ENCODE data around the gene LTA. TPM values are rescaled to one million over a fixed set of nuclear protein-coding genes. Genes with fewer than 3 reads are reported as not detected.

The LTA gene
- total and polyA plus RNA-seq, 4 donors: 0.05 TPM; not detected in 3

GRCh38 chr6:31580807-31581433 lies 8.8 kb downstream of the LTA start:
- under 1% methylated on average over 62 of the region's 62 CpGs for WGBS
- H3K9me3 ChIP-seq (ENCODE audit: control insufficient read depth in 4 of 4, low read length in 3 of 4): no peaks in the 10 kb centered on the region
- peak overlapping the region; percentile 63 to 73 for H3K27ac ChIP-seq (ENCODE audit: low read depth in 1 of 2, low read length in 2 of 2)
- no peak for TF ChIP-seq FOXA2 (IDR thresholded peaks at IDR 0.05)
- TF ChIP-seq, protein P1, sequence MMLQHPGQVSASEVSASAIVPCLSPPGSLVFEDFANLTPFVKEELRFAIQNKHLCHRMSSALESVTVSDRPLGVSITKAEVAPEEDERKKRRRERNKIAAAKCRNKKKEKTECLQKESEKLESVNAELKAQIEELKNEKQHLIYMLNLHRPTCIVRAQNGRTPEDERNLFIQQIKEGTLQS (IDR thresholded peaks at IDR 0.05): no peak
- TF ChIP-seq HNF4A (conservative IDR thresholded peaks at IDR 0.05): peak in 1 of 2 donors; percentile 2
- TF ChIP-seq SP1 (IDR thresholded peaks at IDR 0.05): peak; percentile 22
- peak; percentile 33 for TF ChIP-seq YY1 (IDR thresholded peaks at IDR 0.05)
- TF ChIP-seq, protein P2, sequence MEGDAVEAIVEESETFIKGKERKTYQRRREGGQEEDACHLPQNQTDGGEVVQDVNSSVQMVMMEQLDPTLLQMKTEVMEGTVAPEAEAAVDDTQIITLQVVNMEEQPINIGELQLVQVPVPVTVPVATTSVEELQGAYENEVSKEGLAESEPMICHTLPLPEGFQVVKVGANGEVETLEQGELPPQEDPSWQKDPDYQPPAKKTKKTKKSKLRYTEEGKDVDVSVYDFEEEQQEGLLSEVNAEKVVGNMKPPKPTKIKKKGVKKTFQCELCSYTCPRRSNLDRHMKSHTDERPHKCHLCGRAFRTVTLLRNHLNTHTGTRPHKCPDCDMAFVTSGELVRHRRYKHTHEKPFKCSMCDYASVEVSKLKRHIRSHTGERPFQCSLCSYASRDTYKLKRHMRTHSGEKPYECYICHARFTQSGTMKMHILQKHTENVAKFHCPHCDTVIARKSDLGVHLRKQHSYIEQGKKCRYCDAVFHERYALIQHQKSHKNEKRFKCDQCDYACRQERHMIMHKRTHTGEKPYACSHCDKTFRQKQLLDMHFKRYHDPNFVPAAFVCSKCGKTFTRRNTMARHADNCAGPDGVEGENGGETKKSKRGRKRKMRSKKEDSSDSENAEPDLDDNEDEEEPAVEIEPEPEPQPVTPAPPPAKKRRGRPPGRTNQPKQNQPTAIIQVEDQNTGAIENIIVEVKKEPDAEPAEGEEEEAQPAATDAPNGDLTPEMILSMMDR (IDR thresholded peaks at IDR 0.05; ENCODE audit: low read depth, low read length, missing input control): peak; percentile 91
- peak; percentile 76 to 82 for TF ChIP-seq RAD21 (IDR thresholded peaks at IDR 0.05)
- no peak for TF ChIP-seq TAF1 (conservative IDR thresholded peaks at IDR 0.05)
- TF ChIP-seq NR2F2 (IDR thresholded peaks at IDR 0.05): no peak
- peaks cover 0 to 16% (median 6%) of the 10 kb centered on the region in 4 donors for H3K4me1 ChIP-seq (ENCODE audit: control insufficient read depth in 4 of 4, insufficient read depth in 4 of 4, low read length in 3 of 4)
- H3K4me3 ChIP-seq (ENCODE audit: low read depth in 1 of 3, low read length in 3 of 3): peak overlapping the region; percentile 74 to 80 (median 78)
- peak; percentile 90 for DNase-seq (ENCODE audit: low spot score)
- peak overlapping the region; percentile 64 to 83 for H3K9ac ChIP-seq (ENCODE audit: low read depth in 1 of 2, low read length in 2 of 2)
- no peaks in the 10 kb centered on the region for H3K27me3 ChIP-seq (ENCODE audit: control insufficient read depth in 4 of 4, insufficient read depth in 4 of 4, low read length in 3 of 4)
- H3K36me3 ChIP-seq (ENCODE audit: control insufficient read depth in 4 of 4, insufficient read depth in 3 of 4, low read depth in 1 of 4, low read length in 3 of 4): no peaks in the 10 kb centered on the region

GRCh38 chr6:31581434-31582229 lies 9.5 kb downstream of the LTA start:
- H3K9ac ChIP-seq (ENCODE audit: low read depth in 1 of 2, low read length in 2 of 2): peak overlapping the region; percentile 64 to 83
- no peaks in the 10 kb centered on the region for H3K36me3 ChIP-seq (ENCODE audit: control insufficient read depth in 4 of 4, insufficient read depth in 3 of 4, low read depth in 1 of 4, low read length in 3 of 4)
- no peaks in the 10 kb centered on the region for H3K9me3 ChIP-seq (ENCODE audit: control insufficient read depth in 4 of 4, low read length in 3 of 4)
- no peak for DNase-seq (ENCODE audit: low spot score)
- no peaks in the 10 kb centered on the region for H3K27me3 ChIP-seq (ENCODE audit: control insufficient read depth in 4 of 4, insufficient read depth in 4 of 4, low read length in 3 of 4)
- H3K4me3 ChIP-seq (ENCODE audit: low read depth in 1 of 3, low read length in 3 of 3): peak overlapping the region; percentile 74 to 80 (median 78)
- TF ChIP-seq FOXA2 (IDR thresholded peaks at IDR 0.05) (no peak), SP1 (IDR thresholded peaks at IDR 0.05) (no peak), TAF1 (conservative IDR thresholded peaks at IDR 0.05) (no peak), EGR1 (IDR thresholded peaks at IDR 0.05; ENCODE audit: low read depth in 2 of 2) (no peak), MAX (IDR thresholded peaks at IDR 0.05) (no peak), HNF4A (conservative IDR thresholded peaks at IDR 0.05) (peak in 1 of 2 donors; percentile 19)
- TF ChIP-seq, protein P1 (IDR thresholded peaks at IDR 0.05): no peak
- TF ChIP-seq, protein P3, sequence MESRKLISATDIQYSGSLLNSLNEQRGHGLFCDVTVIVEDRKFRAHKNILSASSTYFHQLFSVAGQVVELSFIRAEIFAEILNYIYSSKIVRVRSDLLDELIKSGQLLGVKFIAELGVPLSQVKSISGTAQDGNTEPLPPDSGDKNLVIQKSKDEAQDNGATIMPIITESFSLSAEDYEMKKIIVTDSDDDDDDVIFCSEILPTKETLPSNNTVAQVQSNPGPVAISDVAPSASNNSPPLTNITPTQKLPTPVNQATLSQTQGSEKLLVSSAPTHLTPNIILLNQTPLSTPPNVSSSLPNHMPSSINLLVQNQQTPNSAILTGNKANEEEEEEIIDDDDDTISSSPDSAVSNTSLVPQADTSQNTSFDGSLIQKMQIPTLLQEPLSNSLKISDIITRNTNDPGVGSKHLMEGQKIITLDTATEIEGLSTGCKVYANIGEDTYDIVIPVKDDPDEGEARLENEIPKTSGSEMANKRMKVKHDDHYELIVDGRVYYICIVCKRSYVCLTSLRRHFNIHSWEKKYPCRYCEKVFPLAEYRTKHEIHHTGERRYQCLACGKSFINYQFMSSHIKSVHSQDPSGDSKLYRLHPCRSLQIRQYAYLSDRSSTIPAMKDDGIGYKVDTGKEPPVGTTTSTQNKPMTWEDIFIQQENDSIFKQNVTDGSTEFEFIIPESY (IDR thresholded peaks at IDR 0.05): no peak
- peak overlapping the region; percentile 63 to 73 for H3K27ac ChIP-seq (ENCODE audit: low read depth in 1 of 2, low read length in 2 of 2)
- peaks cover 0 to 16% (median 6%) of the 10 kb centered on the region in 4 donors for H3K4me1 ChIP-seq (ENCODE audit: control insufficient read depth in 4 of 4, insufficient read depth in 4 of 4, low read length in 3 of 4)
- 25% methylated on average over 21 of the region's 21 CpGs for WGBS

Measured in liver (tissue), 9 donors.